WTC11 (cell line): ENCODE results near the gene NAP1L2.

Experiments used
- ATF3 ChIP-seq: sonication (generic); formaldehyde crosslinking; conservative IDR thresholded peaks from 2 replicates; pipeline ENCODE4 v1.8.1; 2022; ENCODE audit warnings: mild to moderate bottlenecking, missing genetic modification reagents
- E2F4 ChIP-seq: sonication (generic); formaldehyde crosslinking; IDR thresholded peaks from 2 replicates; pipeline ENCODE4 v1.8.1; 2022; ENCODE audit warnings: low read depth, mild to moderate bottlenecking, moderate library complexity, missing genetic modification reagents, borderline replicate concordance
- MAX ChIP-seq: sonication (generic); formaldehyde crosslinking; IDR thresholded peaks from 2 replicates; pipeline ENCODE4 v1.8.0; 2022; ENCODE audit warnings: mild to moderate bottlenecking, missing genetic modification reagents
- NR1H2 ChIP-seq: sonication (generic); formaldehyde crosslinking; IDR thresholded peaks from 2 replicates; pipeline ENCODE4 v1.9.0; 2021; ENCODE audit warnings: mild to moderate bottlenecking, moderate library complexity, missing genetic modification reagents
- SOX15 ChIP-seq: fragments of 250-450 bp; sonication (Bioruptor Pico); IDR thresholded peaks from 2 replicates; pipeline ENCODE4 v1.9.0; 2021; ENCODE audit warnings: mild to moderate bottlenecking
- SP1 ChIP-seq: sonication (generic); formaldehyde crosslinking; conservative IDR thresholded peaks from 2 replicates; pipeline ENCODE4 v1.8.1; 2022; ENCODE audit warnings: missing genetic modification reagents
- TCF7 ChIP-seq: sonication (generic); formaldehyde crosslinking; IDR thresholded peaks from 2 replicates; pipeline ENCODE4 v1.8.0; 2022; ENCODE audit warnings: mild to moderate bottlenecking, low read depth, missing genetic modification reagents, moderate library complexity
- USF1 ChIP-seq: sonication (generic); formaldehyde crosslinking; IDR thresholded peaks from 2 replicates; pipeline ENCODE4 v1.8.0; 2022; ENCODE audit warnings: mild to moderate bottlenecking, missing genetic modification reagents
- ZBTB43 ChIP-seq: sonication (generic); formaldehyde crosslinking; IDR thresholded peaks from 2 replicates; pipeline ENCODE4 v1.8.1; 2023; ENCODE audit warnings: mild to moderate bottlenecking, missing genetic modification reagents
- ZNF671 ChIP-seq: fragments of 250-450 bp; sonication (Bioruptor Pico); IDR thresholded peaks from 2 replicates; pipeline ENCODE4 v1.8.0; 2021; ENCODE audit warnings: mild to moderate bottlenecking
- TF ChIP-seq, protein P1 (sequence below): fragments of 200-600 bp; IDR thresholded peaks from 2 replicates; pipeline ENCODE4 v1.8.0; 2022; ENCODE audit warnings: antibody characterized with exemption
- TF ChIP-seq, protein P2 (sequence below): sonication (generic); formaldehyde crosslinking; IDR thresholded peaks from 2 replicates; pipeline ENCODE4 v1.8.1; 2022; ENCODE audit warnings: mild to moderate bottlenecking, missing genetic modification reagents, moderate library complexity, borderline replicate concordance
- TF ChIP-seq, protein P3 (sequence below): sonication (generic); formaldehyde crosslinking; IDR thresholded peaks from 2 replicates; pipeline ENCODE4 v1.8.1; 2023; ENCODE audit warnings: mild to moderate bottlenecking, missing genetic modification reagents, moderate library complexity
- TF ChIP-seq, protein P4 (sequence below): sonication (generic); formaldehyde crosslinking; IDR thresholded peaks from 2 replicates; pipeline ENCODE4 v1.8.0; 2022; ENCODE audit warnings: mild to moderate bottlenecking, missing genetic modification reagents

- no peak for TF ChIP-seq SP1 (CRISPR knock-in tag)
- TF ChIP-seq, protein P1, sequence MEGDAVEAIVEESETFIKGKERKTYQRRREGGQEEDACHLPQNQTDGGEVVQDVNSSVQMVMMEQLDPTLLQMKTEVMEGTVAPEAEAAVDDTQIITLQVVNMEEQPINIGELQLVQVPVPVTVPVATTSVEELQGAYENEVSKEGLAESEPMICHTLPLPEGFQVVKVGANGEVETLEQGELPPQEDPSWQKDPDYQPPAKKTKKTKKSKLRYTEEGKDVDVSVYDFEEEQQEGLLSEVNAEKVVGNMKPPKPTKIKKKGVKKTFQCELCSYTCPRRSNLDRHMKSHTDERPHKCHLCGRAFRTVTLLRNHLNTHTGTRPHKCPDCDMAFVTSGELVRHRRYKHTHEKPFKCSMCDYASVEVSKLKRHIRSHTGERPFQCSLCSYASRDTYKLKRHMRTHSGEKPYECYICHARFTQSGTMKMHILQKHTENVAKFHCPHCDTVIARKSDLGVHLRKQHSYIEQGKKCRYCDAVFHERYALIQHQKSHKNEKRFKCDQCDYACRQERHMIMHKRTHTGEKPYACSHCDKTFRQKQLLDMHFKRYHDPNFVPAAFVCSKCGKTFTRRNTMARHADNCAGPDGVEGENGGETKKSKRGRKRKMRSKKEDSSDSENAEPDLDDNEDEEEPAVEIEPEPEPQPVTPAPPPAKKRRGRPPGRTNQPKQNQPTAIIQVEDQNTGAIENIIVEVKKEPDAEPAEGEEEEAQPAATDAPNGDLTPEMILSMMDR = no peak
- TF ChIP-seq, protein P2, sequence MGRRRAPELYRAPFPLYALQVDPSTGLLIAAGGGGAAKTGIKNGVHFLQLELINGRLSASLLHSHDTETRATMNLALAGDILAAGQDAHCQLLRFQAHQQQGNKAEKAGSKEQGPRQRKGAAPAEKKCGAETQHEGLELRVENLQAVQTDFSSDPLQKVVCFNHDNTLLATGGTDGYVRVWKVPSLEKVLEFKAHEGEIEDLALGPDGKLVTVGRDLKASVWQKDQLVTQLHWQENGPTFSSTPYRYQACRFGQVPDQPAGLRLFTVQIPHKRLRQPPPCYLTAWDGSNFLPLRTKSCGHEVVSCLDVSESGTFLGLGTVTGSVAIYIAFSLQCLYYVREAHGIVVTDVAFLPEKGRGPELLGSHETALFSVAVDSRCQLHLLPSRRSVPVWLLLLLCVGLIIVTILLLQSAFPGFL (CRISPR knock-in tag) = no peak
- no peak for TF ChIP-seq TCF7 (CRISPR knock-in tag)
- no peak for TF ChIP-seq E2F4 (CRISPR knock-in tag)
- TF ChIP-seq, protein P3, sequence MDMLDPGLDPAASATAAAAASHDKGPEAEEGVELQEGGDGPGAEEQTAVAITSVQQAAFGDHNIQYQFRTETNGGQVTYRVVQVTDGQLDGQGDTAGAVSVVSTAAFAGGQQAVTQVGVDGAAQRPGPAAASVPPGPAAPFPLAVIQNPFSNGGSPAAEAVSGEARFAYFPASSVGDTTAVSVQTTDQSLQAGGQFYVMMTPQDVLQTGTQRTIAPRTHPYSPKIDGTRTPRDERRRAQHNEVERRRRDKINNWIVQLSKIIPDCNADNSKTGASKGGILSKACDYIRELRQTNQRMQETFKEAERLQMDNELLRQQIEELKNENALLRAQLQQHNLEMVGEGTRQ (CRISPR knock-in tag) = no peak
- TF ChIP-seq USF1 (CRISPR knock-in tag) = no peak
- TF ChIP-seq MAX (CRISPR knock-in tag) = no peak
- TF ChIP-seq SOX15 (CRISPR knock-in tag) = no peak
- TF ChIP-seq ZBTB43 (CRISPR knock-in tag) = no peak
- TF ChIP-seq ATF3 (CRISPR knock-in tag) = no peak
- TF ChIP-seq NR1H2 = no peak
- no peak for TF ChIP-seq ZNF671 (CRISPR knock-in tag)
- TF ChIP-seq, protein P4, sequence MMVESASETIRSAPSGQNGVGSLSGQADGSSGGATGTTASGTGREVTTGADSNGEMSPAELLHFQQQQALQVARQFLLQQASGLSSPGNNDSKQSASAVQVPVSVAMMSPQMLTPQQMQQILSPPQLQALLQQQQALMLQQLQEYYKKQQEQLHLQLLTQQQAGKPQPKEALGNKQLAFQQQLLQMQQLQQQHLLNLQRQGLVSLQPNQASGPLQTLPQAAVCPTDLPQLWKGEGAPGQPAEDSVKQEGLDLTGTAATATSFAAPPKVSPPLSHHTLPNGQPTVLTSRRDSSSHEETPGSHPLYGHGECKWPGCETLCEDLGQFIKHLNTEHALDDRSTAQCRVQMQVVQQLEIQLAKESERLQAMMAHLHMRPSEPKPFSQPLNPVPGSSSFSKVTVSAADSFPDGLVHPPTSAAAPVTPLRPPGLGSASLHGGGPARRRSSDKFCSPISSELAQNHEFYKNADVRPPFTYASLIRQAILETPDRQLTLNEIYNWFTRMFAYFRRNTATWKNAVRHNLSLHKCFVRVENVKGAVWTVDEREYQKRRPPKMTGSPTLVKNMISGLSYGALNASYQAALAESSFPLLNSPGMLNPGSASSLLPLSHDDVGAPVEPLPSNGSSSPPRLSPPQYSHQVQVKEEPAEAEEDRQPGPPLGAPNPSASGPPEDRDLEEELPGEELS = no peak
These were observed at the start of gene NAP1L2 for GRCh38 chrX:73214426-73215094.
